Coronary artery (tissue), 2 donors: ENCODE measurements around the gene AKT1.

Experiments used
- DNase-seq: peaks from one replicate; pipeline ENCODE4 v3.0.0-alpha.2; 2017; ENCODE audit warnings: low spot score
- H3K27ac ChIP-seq, 2 donors: fragments of 200-600 bp; sonication (generic); one replicate each; pipeline ENCODE4 v1.5.1; 2016 to 2019
- H3K4me3 ChIP-seq: fragments of 200-600 bp; sonication (generic); 2 replicates; pipeline ENCODE4 v1.5.1; 2016; ENCODE audit warnings: mild to moderate bottlenecking, moderate library complexity
- CTCF ChIP-seq: fragments of 200-600 bp; sonication (generic); IDR thresholded peaks from one replicate; pipeline ENCODE4 v1.5.1; 2019; ENCODE audit warnings: antibody characterized with exemption

AKT1 gene

GRCh38 chr14:104821971-104822608 is 26.5 kb upstream of the AKT1 start:
- no peak overlapping the region for H3K27ac ChIP-seq
- no peak for TF ChIP-seq CTCF
- no peak overlapping the region for H3K4me3 ChIP-seq
- DNase-seq = no peak

- Histone ChIP-seq H3K27ac (no peak overlapping the region), H3K4me3 (no peak overlapping the region)
- no peak for DNase-seq
- no peak for TF ChIP-seq CTCF
Measured at GRCh38 chr14:104821229-104821945, 25.8 kb upstream of the AKT1 start.

- no peak for DNase-seq
- Histone ChIP-seq H3K4me3 (no peak overlapping the region), H3K27ac (no peak overlapping the region)
- no peak for TF ChIP-seq CTCF
Measured at GRCh38 chr14:104820669-104821228, 25.2 kb upstream of the AKT1 start.

GRCh38 chr14:104819361-104819781 is 23.8 kb upstream of the AKT1 start:
- no peak for TF ChIP-seq CTCF
- H3K27ac ChIP-seq = no peak overlapping the region
- no peak for DNase-seq
- H3K4me3 ChIP-seq = no peak overlapping the region

GRCh38 chr14:104818714-104819161 is 23.2 kb upstream of the AKT1 start:
- H3K4me3 ChIP-seq = no peak overlapping the region
- no peak for DNase-seq
- H3K27ac ChIP-seq = no peak overlapping the region
- no peak for TF ChIP-seq CTCF

GRCh38 chr14:104817930-104818713 is 22.6 kb upstream of the AKT1 start:
- Histone ChIP-seq H3K4me3 (no peak overlapping the region), H3K27ac (no peak overlapping the region)
- DNase-seq = no peak
- no peak for TF ChIP-seq CTCF
